ENCODE data around the gene MCC.

MCC gene

DNA sequence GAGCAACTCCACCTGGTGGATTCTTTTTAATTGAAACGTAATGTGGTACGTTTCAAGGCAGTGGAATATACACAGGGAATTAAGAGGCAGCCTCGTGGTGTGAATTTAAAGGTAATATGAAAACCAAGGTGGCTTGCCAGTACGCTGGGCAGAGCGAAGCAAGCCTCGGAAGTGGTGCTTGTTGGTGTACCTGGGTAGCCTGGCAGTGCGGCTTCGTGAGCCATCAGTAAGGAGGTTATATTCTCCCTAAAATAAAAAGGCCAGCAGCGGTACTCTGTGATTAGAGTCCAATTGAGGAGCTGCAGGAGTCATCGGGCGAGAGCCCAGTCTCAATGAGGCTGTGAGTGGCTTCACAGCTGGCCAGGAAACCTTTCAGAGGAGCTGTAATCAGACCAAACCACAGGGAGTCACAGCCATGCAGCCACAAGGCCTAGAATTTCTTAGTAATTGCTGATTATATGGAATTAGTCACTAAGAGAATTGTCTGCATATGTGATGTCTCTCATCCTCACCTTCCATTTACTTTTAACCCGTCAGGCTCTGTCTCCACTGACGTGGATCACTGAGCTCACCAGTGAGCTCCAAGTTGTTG is 454.0 kb downstream of the MCC start:
- Histone ChIP-seq H3K27me3 (ENCODE audit: insufficient read depth, low read depth, severe bottlenecking) (no peaks in the 10 kb centered on the region), H3K36me3 (peaks cover 100% of the 10 kb centered on the region), H3K4me3 (ENCODE audit: low read depth, low read length) (no peak overlapping the region), H3K27ac (peak overlapping the region; percentile 58), H3K9me3 (ENCODE audit: severe bottlenecking) (no peaks in the 10 kb centered on the region)
- TF ChIP-seq, protein P1, sequence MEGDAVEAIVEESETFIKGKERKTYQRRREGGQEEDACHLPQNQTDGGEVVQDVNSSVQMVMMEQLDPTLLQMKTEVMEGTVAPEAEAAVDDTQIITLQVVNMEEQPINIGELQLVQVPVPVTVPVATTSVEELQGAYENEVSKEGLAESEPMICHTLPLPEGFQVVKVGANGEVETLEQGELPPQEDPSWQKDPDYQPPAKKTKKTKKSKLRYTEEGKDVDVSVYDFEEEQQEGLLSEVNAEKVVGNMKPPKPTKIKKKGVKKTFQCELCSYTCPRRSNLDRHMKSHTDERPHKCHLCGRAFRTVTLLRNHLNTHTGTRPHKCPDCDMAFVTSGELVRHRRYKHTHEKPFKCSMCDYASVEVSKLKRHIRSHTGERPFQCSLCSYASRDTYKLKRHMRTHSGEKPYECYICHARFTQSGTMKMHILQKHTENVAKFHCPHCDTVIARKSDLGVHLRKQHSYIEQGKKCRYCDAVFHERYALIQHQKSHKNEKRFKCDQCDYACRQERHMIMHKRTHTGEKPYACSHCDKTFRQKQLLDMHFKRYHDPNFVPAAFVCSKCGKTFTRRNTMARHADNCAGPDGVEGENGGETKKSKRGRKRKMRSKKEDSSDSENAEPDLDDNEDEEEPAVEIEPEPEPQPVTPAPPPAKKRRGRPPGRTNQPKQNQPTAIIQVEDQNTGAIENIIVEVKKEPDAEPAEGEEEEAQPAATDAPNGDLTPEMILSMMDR (IDR thresholded peaks at IDR 0.05; ENCODE audit: low read depth, low read length): no peak
- DNase-seq: no peak

DNA sequence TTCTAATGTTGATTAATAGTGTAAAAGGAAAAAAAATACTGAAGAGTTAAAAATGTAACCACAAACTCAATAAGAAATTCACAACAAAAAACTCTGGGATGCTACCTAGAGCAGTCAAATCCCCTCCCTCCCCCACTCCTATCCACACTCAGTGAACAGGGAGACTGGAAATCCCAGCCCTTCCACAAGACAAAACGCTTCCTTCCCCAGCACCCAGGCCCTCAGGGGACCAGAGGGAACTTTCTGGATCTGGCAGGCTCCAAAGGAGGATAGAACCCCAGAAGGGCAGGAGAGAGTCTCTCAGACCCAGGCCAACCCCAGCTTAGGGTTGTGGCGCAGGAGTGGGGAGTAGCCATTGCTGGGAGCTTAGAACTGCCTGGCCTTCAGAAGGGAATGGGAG is 456.7 kb downstream of the MCC start:
- Histone ChIP-seq H3K9me3 (ENCODE audit: severe bottlenecking) (no peaks in the 10 kb centered on the region), H3K27me3 (ENCODE audit: insufficient read depth, low read depth, severe bottlenecking) (no peaks in the 10 kb centered on the region), H3K4me3 (ENCODE audit: low read depth, low read length) (no peak overlapping the region), H3K36me3 (peaks cover 100% of the 10 kb centered on the region), H3K27ac (no peak overlapping the region)
- no peak for DNase-seq
- TF ChIP-seq, protein P1 (IDR thresholded peaks at IDR 0.05; ENCODE audit: low read depth, low read length): no peak

DNA sequence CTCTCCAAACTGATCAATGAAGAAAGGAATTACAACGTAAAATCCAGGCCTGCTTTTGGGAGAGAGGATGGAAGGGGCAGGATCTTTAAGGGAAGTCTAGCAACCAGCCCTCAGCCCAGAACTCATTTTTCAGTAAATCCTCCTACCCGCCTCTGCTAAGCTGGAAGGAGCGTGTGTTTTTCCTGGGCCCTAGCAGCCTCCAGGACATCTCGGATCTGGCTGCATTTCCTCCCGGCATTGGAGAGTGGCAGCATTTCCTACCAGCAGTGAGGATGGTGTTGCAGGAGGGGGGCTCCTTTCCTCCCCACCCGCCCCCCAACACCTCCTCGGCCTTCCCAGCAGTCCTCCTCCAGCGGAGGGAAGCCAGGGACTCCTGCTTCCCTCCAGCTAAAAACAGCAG is 457.1 kb downstream of the MCC start:
- TF ChIP-seq, protein P1 (IDR thresholded peaks at IDR 0.05; ENCODE audit: low read depth, low read length): no peak
- H3K36me3 ChIP-seq: peaks cover 100% of the 10 kb centered on the region
- no peaks in the 10 kb centered on the region for H3K9me3 ChIP-seq (ENCODE audit: severe bottlenecking)
- H3K27me3 ChIP-seq (ENCODE audit: insufficient read depth, low read depth, severe bottlenecking): no peaks in the 10 kb centered on the region
- H3K4me3 ChIP-seq (ENCODE audit: low read depth, low read length): no peak overlapping the region
- no peak for DNase-seq
- H3K27ac ChIP-seq: no peak overlapping the region

DNA sequence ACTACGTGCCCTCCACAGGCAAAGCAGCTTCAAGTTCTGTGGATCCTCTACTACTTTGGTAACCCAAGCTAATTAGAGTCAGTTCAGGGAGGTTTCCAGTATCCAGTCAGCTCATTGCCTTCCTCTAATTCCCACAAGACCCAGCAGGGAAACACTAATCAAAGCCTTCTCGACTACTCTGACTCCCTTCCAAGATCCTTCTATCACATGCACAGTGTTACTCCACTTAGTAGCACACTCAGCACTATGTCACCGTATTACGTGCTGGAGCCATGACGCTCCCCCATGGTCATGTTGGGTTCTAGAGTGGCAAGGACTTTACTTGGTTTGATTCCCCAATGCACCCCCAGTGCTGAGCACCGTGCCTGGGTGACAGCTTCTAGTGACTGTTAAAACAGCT is 458.6 kb downstream of the MCC start:
- H3K9me3 ChIP-seq (ENCODE audit: severe bottlenecking): no peaks in the 10 kb centered on the region
- H3K4me3 ChIP-seq (ENCODE audit: low read depth, low read length): no peak overlapping the region
- TF ChIP-seq, protein P1 (IDR thresholded peaks at IDR 0.05; ENCODE audit: low read depth, low read length): no peak
- no peaks in the 10 kb centered on the region for H3K27me3 ChIP-seq (ENCODE audit: insufficient read depth, low read depth, severe bottlenecking)
- peaks cover 98% of the 10 kb centered on the region for H3K36me3 ChIP-seq
- H3K27ac ChIP-seq: no peak overlapping the region; the same call in 1 of the 2 replicates
- DNase-seq: no peak

DNA sequence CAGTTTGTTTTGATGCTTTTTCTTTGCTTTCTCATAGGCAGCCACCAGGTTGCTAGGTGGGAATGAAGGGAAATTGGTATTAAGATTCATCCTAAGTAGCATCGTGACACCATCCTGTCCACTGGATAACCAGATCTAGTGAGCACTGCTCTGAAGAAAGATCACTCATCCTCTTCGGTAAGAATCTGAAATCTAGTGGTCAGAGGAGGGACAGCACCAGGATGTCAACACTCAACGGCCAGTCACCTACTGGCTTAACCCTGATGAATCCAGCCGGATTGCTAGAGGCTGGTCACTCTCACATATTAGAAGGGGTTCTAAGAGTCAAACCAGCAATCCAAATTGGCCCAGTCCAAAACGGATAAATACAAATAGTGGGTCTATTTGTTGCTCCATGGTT is 460.8 kb downstream of the MCC start:
- no peak for DNase-seq
- Histone ChIP-seq H3K9me3 (ENCODE audit: severe bottlenecking) (no peaks in the 10 kb centered on the region), H3K4me3 (ENCODE audit: low read depth, low read length) (no peak overlapping the region), H3K27ac (no peak overlapping the region), H3K36me3 (peaks cover 98% of the 10 kb centered on the region), H3K27me3 (ENCODE audit: insufficient read depth, low read depth, severe bottlenecking) (no peaks in the 10 kb centered on the region)
- TF ChIP-seq, protein P1 (IDR thresholded peaks at IDR 0.05; ENCODE audit: low read depth, low read length): 0 out of 2 replicates have a peak, but pooled peaks have one; percentile 12

DNA sequence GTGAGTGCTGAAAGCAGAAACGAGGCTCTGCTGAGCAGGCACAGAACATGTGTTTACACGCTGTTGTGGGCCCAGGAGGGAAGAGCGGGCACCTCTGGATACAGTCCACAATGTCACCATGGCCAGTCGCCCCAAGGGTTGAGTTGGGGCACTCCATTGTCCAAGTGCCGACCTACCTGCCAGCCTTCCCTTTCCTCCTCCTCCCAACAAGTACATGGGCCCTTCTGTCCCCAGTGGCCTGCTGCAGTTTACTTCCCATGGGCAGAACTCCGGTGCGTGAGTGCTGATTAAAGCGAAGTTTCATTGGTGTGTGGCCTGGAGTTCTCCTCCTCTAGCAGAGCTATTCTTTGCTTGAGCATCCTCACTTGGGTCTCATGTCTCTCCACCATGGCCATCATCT is 461.2 kb downstream of the MCC start:
- Histone ChIP-seq H3K36me3 (peaks cover 98% of the 10 kb centered on the region), H3K4me3 (ENCODE audit: low read depth, low read length) (no peak overlapping the region), H3K9me3 (ENCODE audit: severe bottlenecking) (no peaks in the 10 kb centered on the region), H3K27me3 (ENCODE audit: insufficient read depth, low read depth, severe bottlenecking) (no peaks in the 10 kb centered on the region), H3K27ac (peak overlapping the region; percentile 17; the same call in 1 of the 2 replicates)
- TF ChIP-seq, protein P1 (IDR thresholded peaks at IDR 0.05; ENCODE audit: low read depth, low read length): no peak
- no peak for DNase-seq
